Measurements from ENCODE around the gene RGS14.

RGS14 gene

GRCh38 chr5:177402271-177403043 is 44.7 kb downstream of the RGS14 start:
- H3K9me2 ChIP-seq (replicated peaks; ENCODE audit: insufficient read depth, low read length): no peaks in the 10 kb centered on the region
- TF ChIP-seq EZH2phosphoT487 (IDR thresholded peaks at IDR 0.05; ENCODE audit: low read length): no peak
- peak; percentile 13; the same call in 1 of the 2 replicates for TF ChIP-seq CTCF (IDR thresholded peaks at IDR 0.05; ENCODE audit: low read length)
- no peak for TF ChIP-seq EZH2 (optimal IDR thresholded peaks at IDR 0.05; ENCODE audit: low read depth, low read length)
- DNase-seq: no peak
- peak overlapping the region; percentile 78 for H3K4me3 ChIP-seq (ENCODE audit: low read length)
- H3K4me1 ChIP-seq (ENCODE audit: low read length): peaks cover 17% of the 10 kb centered on the region
- H4K20me1 ChIP-seq (ENCODE audit: insufficient read depth, low read length): no peaks in the 10 kb centered on the region
- H3K9me3 ChIP-seq (replicated peaks; ENCODE audit: insufficient read depth, low read length): no peaks in the 10 kb centered on the region
- peak overlapping the region; percentile 100 for H3K4me2 ChIP-seq (ENCODE audit: low read depth, low read length)
- no peaks in the 10 kb centered on the region for H3K36me3 ChIP-seq (replicated peaks; ENCODE audit: insufficient read depth, low read length)
- no peak overlapping the region for H3K27ac ChIP-seq (ENCODE audit: low read length)
- no peaks in the 10 kb centered on the region for H3K79me2 ChIP-seq (ENCODE audit: low read length)
- H3K9ac ChIP-seq (ENCODE audit: low read length): no peak overlapping the region; the same call in 1 of the 2 replicates
- H3K27me3 ChIP-seq (replicated peaks; ENCODE audit: insufficient read depth, low read length): peaks cover 34% of the 10 kb centered on the region
- peak overlapping the region; percentile 96 for H2AFZ ChIP-seq (ENCODE audit: low read length)
- H3F3A ChIP-seq (ENCODE audit: insufficient read depth, low read length): peaks cover 9% of the 10 kb centered on the region; the same call in 1 of the 2 replicates

GRCh38 chr5:177403102-177403791 is 45.5 kb downstream of the RGS14 start:
- peak overlapping the region; percentile 96 for H2AFZ ChIP-seq (ENCODE audit: low read length)
- H3K27me3 ChIP-seq (replicated peaks; ENCODE audit: insufficient read depth, low read length): peaks cover 26% of the 10 kb centered on the region
- H3K9me2 ChIP-seq (replicated peaks; ENCODE audit: insufficient read depth, low read length): no peaks in the 10 kb centered on the region
- H3K4me1 ChIP-seq (ENCODE audit: low read length): peaks cover 17% of the 10 kb centered on the region
- H3F3A ChIP-seq (ENCODE audit: insufficient read depth, low read length): peaks cover 9% of the 10 kb centered on the region; the same call in 1 of the 2 replicates
- no peaks in the 10 kb centered on the region for H3K36me3 ChIP-seq (replicated peaks; ENCODE audit: insufficient read depth, low read length)
- H4K20me1 ChIP-seq (ENCODE audit: insufficient read depth, low read length): no peaks in the 10 kb centered on the region
- H3K4me3 ChIP-seq (ENCODE audit: low read length): peak overlapping the region; percentile 78
- peak overlapping the region; percentile 48; the same call in 1 of the 2 replicates for H3K27ac ChIP-seq (ENCODE audit: low read length)
- H3K9ac ChIP-seq (ENCODE audit: low read length): peak overlapping the region; percentile 82
- peak overlapping the region; percentile 100 for H3K4me2 ChIP-seq (ENCODE audit: low read depth, low read length)
- DNase-seq: peak; percentile 37
- no peaks in the 10 kb centered on the region for H3K9me3 ChIP-seq (replicated peaks; ENCODE audit: insufficient read depth, low read length)
- no peaks in the 10 kb centered on the region for H3K79me2 ChIP-seq (ENCODE audit: low read length)
- no peak for TF ChIP-seq EZH2 (optimal IDR thresholded peaks at IDR 0.05; ENCODE audit: low read depth, low read length)
- no peak for TF ChIP-seq CTCF (IDR thresholded peaks at IDR 0.05; ENCODE audit: low read length)
- TF ChIP-seq EZH2phosphoT487 (IDR thresholded peaks at IDR 0.05; ENCODE audit: low read length): no peak

- H4K20me1 ChIP-seq (ENCODE audit: insufficient read depth, low read length): no peaks in the 10 kb centered on the region
- no peaks in the 10 kb centered on the region for H3K9me3 ChIP-seq (replicated peaks; ENCODE audit: insufficient read depth, low read length)
- peak overlapping the region; percentile 48; the same call in 1 of the 2 replicates for H3K27ac ChIP-seq (ENCODE audit: low read length)
- no peaks in the 10 kb centered on the region for H3K36me3 ChIP-seq (replicated peaks; ENCODE audit: insufficient read depth, low read length)
- DNase-seq: peak; percentile 85
- peaks cover 9% of the 10 kb centered on the region; the same call in 1 of the 2 replicates for H3F3A ChIP-seq (ENCODE audit: insufficient read depth, low read length)
- peaks cover 23% of the 10 kb centered on the region for H3K27me3 ChIP-seq (replicated peaks; ENCODE audit: insufficient read depth, low read length)
- H3K9ac ChIP-seq (ENCODE audit: low read length): peak overlapping the region; percentile 82
- peak overlapping the region; percentile 100 for H3K4me2 ChIP-seq (ENCODE audit: low read depth, low read length)
- no peak for TF ChIP-seq EZH2 (optimal IDR thresholded peaks at IDR 0.05; ENCODE audit: low read depth, low read length)
- peak; percentile 79 for TF ChIP-seq CTCF (IDR thresholded peaks at IDR 0.05; ENCODE audit: low read length)
- H3K4me1 ChIP-seq (ENCODE audit: low read length): peaks cover 17% of the 10 kb centered on the region
- H3K4me3 ChIP-seq (ENCODE audit: low read length): peak overlapping the region; percentile 78
- H3K79me2 ChIP-seq (ENCODE audit: low read length): no peaks in the 10 kb centered on the region
- H3K9me2 ChIP-seq (replicated peaks; ENCODE audit: insufficient read depth, low read length): no peaks in the 10 kb centered on the region
- H2AFZ ChIP-seq (ENCODE audit: low read length): peak overlapping the region; percentile 96
Observed at GRCh38 chr5:177403792-177404640, 46.3 kb downstream of the RGS14 start.

Measured in MM.1S (cell line).